ENCODE measurements around the gene CDC45.
A peak's percentile ranks its signal among the peaks of the same experiment; 100 is the strongest.
"Not testable (repeated sequence)": the region's sequence is repeated elsewhere in the genome, so short reads cannot be mapped to it uniquely, and the experiment has no call there.

CDC45 gene, protein sequence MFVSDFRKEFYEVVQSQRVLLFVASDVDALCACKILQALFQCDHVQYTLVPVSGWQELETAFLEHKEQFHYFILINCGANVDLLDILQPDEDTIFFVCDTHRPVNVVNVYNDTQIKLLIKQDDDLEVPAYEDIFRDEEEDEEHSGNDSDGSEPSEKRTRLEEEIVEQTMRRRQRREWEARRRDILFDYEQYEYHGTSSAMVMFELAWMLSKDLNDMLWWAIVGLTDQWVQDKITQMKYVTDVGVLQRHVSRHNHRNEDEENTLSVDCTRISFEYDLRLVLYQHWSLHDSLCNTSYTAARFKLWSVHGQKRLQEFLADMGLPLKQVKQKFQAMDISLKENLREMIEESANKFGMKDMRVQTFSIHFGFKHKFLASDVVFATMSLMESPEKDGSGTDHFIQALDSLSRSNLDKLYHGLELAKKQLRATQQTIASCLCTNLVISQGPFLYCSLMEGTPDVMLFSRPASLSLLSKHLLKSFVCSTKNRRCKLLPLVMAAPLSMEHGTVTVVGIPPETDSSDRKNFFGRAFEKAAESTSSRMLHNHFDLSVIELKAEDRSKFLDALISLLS

DNA sequence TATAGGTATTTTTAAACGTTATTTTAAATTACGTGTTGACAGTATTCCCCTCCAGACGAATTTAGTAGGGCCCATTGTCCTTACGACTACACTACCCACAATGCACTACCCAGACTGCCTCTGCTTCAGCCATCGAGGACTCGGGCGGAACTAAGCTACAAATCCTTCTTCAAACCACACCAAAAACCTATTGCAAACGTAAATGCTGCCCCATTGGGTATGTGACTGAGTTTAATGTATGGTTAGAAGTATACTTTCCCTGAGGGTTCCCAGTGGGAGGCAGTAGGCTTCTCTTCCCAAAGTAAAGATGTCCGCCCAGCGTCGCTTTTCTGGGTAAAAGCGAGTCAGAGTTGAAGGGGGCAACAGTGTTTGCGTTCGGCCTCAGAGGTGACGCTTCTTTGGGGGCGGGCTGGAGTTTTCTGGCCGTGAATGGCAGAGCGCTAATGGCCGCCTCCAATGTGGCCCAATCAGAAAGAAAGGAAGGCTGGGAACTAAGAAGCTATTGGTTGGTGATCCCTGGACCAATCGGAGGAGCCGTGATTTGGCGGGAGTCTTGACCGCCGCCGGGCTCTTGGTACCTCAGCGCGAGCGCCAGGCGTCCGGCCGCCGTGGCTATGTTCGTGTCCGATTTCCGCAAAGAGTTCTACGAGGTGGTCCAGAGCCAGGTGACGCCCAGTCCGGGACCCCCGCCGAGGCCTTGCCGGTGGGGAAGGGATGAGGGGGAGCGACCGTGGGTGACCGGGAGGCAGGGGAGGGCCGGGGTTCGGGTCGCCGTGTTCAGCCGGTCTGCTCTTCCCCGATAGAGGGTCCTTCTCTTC is at the start of gene CDC45:
CDC45 (plus strand) TSS at position 566 of the 818 bp plus-strand sequence; CDS start at position 615, 49 bp downstream.
- peak; percentile 97 for DNase-seq

DNA sequence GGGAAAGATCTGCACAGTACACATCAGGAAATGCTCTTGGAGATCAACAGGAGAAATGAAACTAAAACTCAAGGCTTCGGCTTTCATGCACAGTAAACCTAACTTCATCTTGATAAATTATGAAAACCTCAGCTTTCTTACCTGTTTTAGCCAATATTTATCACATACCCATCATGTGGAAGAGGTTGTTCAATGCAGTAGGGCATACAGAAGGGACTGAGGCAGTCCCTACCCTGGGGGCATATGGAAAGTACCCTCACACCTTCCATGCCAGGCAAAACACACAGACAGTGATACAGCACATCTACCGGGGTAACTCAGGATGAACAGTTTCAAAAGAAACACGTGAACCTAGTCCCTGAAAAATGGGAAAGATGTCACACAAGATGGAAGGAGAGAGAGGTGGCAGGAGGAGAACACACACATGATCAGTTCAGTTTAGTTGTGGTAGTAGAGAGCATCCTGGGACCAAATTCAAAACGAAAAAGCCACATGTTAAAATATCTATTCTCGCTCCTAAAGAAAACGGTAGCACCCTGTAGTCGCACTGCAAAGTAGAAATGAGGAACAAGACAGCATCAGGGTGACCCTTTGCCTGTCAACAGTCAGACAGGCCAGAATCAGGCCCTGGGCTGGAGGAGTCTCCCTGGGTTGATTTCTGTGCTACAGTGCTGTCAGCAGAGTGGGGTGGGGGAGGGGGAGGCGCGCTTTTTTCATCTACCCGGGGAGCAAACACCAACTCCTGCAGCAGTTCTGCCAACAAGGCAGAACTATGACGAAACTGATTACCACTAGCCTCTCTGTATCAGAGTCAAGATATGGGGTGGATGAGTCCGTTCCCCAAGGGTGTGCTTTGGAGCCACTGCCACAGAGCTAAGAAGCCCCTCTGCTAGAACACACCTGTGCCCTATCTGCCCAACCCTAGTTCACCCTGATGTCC is 49.5 kb upstream of the CDC45 start:
- DNase-seq: peak; percentile 78

DNA sequence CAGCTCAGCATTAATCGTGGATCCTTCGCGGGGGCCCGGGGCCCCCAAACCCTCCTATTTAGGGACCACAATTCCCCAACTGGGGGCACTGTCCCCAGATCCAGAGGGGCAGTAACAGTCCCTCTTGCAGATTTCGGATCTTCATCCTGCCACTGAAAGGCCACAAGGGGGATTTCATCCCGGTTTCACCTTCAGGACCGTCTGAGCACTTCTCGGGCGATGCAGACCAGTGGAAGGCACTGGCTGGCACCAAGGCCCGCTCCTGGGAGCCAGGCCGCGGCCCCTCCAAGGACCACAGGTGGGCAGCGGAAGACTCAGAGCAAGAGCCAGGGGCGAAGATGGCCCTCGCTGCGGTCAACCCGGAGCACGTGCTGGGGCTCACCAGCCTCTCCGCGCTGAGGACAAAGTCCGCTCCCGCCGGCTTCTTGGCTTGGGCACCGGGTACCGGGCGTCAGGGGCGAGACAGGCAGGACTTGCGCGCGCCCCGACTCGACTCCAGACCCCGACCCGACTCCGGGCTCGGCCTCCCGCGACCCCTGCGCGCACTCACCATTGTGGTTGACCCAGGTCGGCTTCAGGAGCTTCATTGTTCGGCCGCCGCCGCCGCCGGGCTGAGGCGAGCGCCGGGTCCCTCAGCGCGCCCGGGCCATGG is 48.7 kb upstream of the CDC45 start:
- peak; percentile 72 for DNase-seq

DNA sequence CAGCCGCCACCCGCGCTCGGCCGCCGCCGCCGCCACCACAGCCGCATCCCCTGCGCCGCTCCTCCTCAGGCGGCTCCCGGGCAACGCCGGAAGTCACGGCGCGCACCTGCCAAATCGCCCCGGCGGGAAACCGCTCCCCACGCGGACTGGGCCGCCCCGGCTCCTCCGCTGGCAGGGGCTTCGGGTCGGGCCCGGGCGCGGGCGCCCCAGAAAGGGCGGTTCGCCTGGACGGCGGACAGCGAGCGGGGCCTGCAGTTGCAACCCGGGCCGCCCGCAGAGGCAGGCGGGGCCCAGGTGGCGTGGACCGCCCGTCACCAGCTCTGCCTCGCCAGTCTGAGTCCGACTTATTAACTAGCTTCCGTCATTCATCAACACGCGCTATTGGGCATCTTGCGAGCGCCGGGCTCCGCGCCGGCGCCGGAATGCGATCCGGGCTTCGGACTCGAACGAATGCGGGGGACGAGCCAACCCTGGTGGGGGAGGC is 48.0 kb upstream of the CDC45 start, which contains the start of gene HIRA:
HIRA (minus strand) TSS at position 85 of the 484 bp plus-strand sequence. CDS start 257 bp downstream, outside the sequence.
- DNase-seq: peak; percentile 96

DNA sequence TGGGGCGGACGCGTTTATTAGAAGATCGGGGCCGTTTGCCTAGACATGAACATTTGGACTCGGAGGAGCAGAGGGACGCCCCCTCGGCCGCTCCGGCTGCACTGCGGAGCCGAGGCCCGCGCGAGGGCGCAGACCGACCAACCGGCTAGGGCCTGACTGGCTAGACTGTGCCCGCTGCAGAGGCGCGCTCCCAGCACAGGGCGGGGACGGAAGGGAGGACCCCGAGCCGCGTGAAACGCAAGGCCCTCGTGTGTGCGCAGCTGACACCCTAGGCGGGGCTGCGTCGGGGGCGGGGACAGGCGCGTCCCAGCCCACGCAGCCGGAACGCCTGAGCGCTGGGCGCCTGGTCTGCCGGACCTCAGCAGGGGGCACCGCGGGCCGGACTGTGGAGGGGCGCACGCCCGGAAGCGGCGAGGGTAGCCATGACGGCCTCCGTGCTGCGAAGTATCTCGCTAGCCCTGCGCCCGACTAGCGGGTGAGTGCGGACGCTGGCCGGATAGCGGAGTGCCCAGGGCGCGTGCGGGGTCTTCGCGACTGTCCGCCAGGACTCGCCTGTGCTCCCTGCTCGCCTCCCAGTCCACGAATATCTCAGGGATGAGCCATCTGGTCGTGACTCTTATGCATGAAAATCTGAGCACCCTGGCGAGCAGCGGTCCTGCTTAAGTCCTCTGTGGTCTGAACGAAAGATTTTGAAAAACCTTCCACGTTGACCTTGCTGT is 47.4 kb upstream of the CDC45 start, which contains the start of gene MRPL40:
MRPL40 (plus strand) TSS at position 413 of the 719 bp plus-strand sequence; CDS start at position 423, 10 bp downstream.
- peak; percentile 96 for DNase-seq

DNA sequence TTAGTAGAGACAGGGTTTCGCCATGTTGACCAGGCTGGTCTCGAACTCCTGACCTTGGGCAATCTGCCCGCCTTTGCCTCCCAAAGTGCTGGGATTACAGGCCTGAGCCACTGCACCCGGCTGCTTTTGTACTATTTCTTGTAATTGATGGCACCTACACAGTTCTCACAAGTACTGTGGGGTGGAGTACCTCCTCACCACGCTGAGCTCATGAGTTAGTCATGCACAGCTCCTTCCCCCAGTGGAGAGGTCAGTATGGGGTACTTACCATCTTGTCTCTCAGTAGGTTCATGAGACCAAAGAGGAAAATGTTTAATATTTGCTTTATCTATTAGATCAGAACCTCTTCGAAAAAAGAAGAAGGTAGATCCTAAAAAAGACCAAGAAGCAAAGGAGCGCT is 45.3 kb upstream of the CDC45 start:
- no peak for DNase-seq

DNA sequence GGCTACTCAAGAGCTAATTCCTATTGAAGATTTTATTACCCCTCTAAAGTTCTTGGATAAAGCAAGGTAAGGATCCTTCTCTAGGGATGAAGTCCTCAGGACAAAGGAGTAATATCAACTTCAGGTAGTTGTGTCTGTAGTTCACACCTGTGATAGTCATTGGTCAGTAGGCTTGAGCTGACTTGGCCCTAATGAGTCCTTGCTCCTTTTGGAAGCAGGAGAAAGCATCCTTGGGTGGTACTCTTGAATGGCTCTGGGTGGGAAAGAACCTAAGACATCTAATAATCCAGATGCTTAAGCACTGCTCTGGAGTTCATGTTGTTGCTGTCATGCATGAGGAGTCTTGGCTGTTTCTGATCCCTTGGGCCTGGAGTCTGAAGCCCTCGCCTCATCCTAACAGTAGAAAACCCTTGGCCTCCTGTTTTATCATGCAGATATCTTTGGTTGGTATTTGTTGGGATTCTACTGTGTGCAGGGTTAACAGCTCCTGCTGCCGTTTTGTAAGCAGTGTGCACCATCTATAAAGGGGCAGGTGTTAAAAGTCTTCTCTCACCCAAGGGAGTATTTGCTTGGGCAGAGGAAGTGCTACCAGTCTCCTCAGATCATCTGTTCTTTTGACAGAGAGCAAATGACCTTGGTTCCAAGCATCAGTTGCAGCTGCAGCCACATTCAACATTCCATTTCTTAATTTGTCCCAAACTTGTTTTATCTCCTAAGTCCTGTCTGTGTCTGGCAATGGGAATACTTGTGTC is 44.7 kb upstream of the CDC45 start:
- DNase-seq: no peak

DNA sequence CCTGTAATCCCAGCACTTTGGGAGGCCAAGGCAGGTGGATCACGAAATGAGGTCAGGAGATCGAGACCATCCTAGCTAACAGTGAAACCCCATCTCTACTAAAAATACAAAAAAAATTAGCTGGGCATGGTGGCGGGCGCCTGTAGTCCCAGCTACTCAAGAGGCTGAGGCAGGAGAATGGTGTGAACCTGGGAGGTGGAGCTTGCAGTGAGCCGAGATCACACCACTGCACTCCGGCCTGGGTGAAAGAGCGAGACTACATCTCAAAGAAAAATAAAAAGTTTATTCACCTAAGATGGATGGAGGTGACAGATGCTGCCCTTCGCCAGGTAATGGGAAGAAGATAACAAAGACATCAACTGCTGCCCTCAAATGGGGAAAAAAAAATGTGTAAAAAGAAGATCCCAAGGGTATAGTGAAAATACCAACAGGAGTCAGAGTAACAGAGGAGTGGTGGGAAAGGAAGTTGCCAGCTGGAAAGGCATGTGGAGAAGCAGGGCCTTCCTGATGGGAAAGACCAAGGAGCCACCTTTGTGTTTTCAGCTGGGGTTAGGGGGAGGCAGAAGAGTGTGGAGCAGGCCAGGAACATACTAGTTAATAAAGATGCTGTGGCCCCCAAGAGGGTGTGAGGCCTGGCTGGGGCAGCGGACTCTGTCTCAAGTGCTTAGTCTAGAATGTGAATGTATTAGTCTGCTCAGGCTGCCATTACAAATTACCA is 43.1 kb upstream of the CDC45 start:
- not testable (repeated sequence) for DNase-seq

DNA sequence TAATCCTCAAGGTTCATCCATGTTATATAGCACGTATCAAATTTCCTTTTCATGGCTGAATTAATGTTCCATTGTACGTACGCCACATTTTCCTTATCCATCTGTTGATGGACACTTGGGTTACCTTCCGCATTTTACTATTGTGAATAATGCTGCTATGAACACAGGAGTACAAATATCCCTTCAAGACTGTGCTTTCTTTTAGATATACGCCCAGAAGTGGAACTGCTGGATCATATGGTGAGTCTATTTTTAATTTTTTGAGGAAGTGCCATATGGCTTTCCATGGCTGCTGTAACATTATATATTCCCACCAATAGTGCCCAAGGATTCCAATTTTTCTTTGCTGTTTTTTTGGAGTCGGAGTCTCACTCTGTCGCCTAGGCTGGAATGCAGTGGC is 41.4 kb upstream of the CDC45 start:
- no peak for DNase-seq

DNA sequence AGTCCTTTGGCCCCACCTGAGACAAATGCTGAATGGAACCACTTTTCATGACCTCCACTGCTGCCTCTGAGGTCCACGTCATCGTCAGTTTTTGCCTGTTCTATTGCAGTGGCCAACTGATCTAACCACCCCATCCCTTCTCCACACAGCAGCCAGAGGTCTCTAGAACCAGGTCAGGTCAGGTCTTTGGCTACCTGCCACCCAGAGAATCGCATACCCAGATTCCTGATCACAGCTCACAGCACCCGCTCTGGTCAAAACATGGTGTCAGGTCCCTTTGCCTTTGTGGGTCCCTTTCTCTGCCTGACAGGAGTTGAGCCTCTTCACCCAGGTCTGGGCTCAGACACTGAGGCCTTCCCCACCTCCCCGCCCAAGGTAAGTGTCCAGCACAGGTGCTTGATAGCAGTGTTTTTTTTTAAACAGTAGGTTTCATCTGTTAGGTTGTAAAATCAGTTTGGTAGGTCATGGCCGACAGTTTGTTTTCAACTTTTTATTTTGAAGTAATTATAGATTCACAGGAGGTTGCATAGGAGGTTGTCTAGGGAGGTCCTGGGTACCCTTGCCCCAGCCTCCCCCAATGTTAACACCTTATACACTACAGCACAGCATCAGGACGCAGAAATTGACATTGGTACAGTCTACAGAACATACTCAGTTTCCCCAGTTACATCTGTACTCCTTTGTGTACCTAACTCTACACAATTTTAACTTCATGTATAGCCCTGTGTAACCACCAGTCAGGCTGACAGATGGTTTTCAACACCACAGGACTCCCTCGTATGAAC is 39.1 kb upstream of the CDC45 start:
- no peak for DNase-seq

DNA sequence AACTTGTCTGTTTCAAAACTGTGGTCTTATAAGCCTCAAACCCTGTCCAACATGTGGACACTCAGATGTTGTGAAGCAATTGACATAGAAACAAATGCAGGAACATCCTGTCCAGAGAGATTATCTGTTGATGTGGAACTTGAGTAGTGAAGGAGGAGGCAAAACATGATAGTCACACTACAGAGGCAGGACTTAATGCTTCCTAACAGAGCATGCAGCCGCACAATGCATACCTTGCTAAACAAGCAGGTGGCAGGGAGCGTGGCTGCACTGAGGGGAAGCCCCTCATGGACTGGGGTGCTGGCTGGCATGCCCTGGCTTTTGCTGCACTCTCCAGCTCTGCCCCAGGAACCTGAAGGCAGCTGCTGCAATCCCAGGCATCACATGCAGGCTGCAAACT is 37.6 kb upstream of the CDC45 start:
- no peak for DNase-seq

DNA sequence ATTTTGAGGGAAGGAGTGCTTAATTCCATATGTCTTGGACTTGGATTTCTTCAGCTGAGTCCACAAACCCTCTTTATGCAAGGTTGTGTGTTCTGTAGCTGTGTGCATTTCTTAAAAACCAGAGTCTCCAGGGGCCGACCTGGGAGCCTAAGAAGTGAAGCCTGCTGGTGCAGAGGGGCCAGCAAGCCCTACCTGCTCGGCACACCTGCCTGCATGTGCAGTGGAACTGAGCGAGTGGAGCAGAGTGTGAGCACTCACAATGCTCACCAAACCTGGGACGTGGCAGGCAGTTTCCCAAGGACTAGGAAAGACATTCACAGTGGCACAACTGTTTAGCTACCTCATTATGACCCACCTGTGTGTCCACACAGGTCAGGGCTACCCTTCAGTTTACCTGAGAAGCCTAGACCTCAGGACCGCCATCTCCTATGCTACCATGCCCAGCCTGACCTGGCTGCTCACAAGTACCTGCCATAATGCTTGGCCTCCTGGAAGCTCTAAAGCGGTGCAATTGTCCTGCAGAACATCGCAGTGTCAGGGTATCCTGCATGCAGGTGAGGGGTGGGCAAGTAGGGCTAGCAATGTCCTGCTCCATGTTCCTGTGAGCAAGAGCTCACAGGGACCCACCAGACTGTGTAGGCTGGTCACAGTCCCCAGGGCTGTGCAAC is 36.0 kb upstream of the CDC45 start:
- DNase-seq: no peak

DNA sequence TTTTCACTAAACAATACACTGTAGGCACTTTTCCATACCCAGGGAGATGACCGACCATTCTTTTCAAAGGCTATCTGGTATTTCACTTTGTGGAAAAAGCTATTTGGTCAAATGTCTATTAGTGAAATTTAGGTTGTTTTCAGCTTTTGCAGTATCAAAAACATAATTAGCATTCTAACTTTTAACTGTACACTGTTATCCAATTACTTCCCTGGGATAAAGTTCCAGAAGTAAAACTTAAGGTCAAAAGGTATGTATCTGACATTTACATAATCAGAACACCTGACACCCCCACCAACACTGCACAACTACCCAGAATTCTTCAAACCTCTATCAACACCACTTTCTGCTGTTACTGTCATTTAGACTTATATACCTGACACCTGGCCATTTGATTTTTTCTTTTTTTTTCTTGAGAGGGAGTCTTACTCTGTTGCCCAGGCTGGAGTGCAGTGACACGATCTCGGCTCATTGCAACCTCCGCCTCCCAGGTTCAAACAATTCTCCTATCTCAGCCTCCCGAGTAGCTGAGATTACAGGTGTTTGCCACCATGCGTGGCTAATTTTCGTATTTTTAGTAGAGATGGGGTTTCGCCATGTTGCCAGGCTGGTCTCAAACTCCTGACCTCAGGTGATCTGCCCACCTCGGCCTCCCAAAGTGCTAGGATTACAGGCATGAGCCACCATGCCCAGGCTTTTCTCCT is 34.3 kb upstream of the CDC45 start:
- not testable (repeated sequence) for DNase-seq

DNA sequence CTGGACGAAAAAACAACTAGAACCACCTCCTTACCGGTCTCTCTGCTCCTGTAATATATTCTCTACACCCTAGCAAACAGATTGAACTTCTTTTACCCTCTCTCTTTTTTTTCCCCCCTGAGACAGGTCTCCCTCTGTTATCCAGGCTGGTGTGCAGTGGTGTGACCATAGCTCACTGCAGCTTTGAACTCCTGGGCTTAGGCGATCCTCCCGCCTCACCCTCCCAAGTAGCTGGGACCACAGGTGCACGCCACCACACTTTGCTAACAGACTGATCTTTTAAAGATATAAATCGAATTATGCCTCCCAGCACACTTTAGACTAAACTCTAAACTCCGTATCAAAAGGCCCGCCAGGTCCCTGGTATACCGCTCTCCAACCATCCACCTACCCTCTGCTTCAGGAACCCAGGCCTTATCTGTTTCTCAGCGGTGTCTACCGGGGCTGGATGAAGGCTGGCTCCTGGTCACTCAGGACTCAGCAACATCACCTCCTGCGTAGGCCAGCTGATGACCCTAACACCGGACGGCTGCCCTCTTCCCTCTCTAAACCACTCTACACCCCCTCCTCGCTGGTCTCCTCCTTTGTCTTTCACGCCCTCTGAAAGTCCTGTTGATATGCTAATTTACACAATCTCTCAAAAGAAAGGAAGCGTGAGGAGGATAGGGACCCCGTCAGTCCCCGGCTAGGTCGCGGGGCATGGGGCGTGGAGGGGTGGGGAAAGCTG is 33.0 kb upstream of the CDC45 start:
- DNase-seq: no peak

DNA sequence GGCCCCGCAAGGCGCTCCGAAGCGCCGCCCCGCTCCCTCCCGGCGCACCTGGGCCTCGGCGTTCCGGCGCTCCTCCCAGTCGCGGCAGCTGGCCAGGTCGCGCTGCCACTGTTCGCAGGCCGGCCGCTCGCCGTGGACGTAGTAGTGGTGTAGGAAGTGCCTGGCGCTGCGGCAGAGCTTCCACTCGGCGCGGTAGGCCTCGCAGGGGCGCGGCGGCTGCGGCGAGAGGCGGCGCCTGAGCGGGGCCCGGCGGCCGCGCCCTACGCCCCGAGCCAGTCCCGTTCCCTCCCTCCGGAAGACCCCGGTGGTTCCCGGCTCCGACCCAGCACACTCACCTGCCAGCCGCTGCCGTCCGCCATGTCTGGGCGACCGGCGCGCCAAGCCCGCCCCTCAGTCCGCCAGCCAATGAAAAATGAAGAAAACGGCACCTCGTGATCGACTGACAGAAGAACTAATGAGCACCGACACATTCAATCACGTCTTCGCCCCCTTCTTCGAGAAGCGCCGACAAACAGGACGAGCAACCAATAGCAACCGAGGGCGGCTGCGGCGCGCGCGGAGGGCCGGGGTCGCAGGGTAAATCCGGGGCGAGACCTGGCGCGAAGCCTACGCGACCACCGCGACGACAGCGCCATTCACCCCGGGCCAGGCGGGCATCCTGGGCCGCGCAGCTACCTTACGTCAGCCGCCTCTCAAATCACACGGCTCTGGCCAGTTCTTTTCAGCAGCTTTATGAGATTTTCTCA is 32.2 kb upstream of the CDC45 start, which contains the start of gene C22orf39:
C22orf39 (minus strand) TSS at position 382 of the 746 bp plus-strand sequence; CDS start at position 359, 23 bp downstream.
- peak; percentile 95 for DNase-seq
